ENCODE results near the gene ENDOG. TPM values are rescaled to one million over a fixed set of nuclear protein-coding genes. Genes with fewer than 3 reads are reported as not detected.

Gene ENDOG
- total RNA-seq: 24.4 and 29.3 TPM in 2 replicates
- long read RNA-seq: 0 reads

GRCh38 chr9:128818099-128818838 lies at the start of gene ENDOG:
Gene ENDOG, plus strand, starts transcription at chr9:128818500. Its CDS starts 185 bp downstream, at chr9:128818685.
- H3K27me3 Mint-ChIP-seq (ENCODE audit: unreplicated experiment): no peaks in the 10 kb centered on the region
- peaks cover 13% of the 10 kb centered on the region for H3K4me1 Mint-ChIP-seq (ENCODE audit: unreplicated experiment)
- DNase-seq (ENCODE audit: extremely low spot score, unreplicated experiment): peak; percentile 100
- H3K27ac Mint-ChIP-seq (ENCODE audit: unreplicated experiment): peak within 1 kb of the TSS; percentile 90
- peak; percentile 77 for TF ChIP-seq CTCF (IDR thresholded peaks at IDR 0.05)
- no peaks in the 10 kb centered on the region for H3K9me3 Mint-ChIP-seq (ENCODE audit: unreplicated experiment)
- peaks cover 6% of the 10 kb centered on the region for H3K36me3 Mint-ChIP-seq (ENCODE audit: unreplicated experiment)
- peak within 1 kb of the TSS; percentile 74 for H3K4me3 Mint-ChIP-seq (ENCODE audit: unreplicated experiment)

- no peak overlapping the region for H3K27ac Mint-ChIP-seq (ENCODE audit: unreplicated experiment)
- H3K27me3 Mint-ChIP-seq (ENCODE audit: unreplicated experiment): no peaks in the 10 kb centered on the region
- no peak overlapping the region for H3K4me3 Mint-ChIP-seq (ENCODE audit: unreplicated experiment)
- peaks cover 8% of the 10 kb centered on the region for H3K36me3 Mint-ChIP-seq (ENCODE audit: unreplicated experiment)
- no peak for TF ChIP-seq CTCF (IDR thresholded peaks at IDR 0.05)
- DNase-seq (ENCODE audit: extremely low spot score, unreplicated experiment): no peak
- no peaks in the 10 kb centered on the region for H3K9me3 Mint-ChIP-seq (ENCODE audit: unreplicated experiment)
- H3K4me1 Mint-ChIP-seq (ENCODE audit: unreplicated experiment): peaks cover 25% of the 10 kb centered on the region
Observed at GRCh38 chr9:128768606-128769005, 49.7 kb upstream of the ENDOG start.

GRCh38 chr9:128770286-128771030 lies 47.8 kb upstream of the ENDOG start:
- Mint-ChIP-seq H3K9me3 (ENCODE audit: unreplicated experiment) (no peaks in the 10 kb centered on the region), H3K27ac (ENCODE audit: unreplicated experiment) (peak overlapping the region; percentile 94), H3K36me3 (ENCODE audit: unreplicated experiment) (peaks cover 6% of the 10 kb centered on the region), H3K4me1 (ENCODE audit: unreplicated experiment) (peaks cover 25% of the 10 kb centered on the region), H3K27me3 (ENCODE audit: unreplicated experiment) (no peaks in the 10 kb centered on the region), H3K4me3 (ENCODE audit: unreplicated experiment) (peak overlapping the region; percentile 96)
- no peak for DNase-seq (ENCODE audit: extremely low spot score, unreplicated experiment)
- TF ChIP-seq CTCF (IDR thresholded peaks at IDR 0.05): no peak

GRCh38 chr9:128771094-128771721 lies 47.1 kb upstream of the ENDOG start:
- no peak for DNase-seq (ENCODE audit: extremely low spot score, unreplicated experiment)
- no peaks in the 10 kb centered on the region for H3K9me3 Mint-ChIP-seq (ENCODE audit: unreplicated experiment)
- H3K27me3 Mint-ChIP-seq (ENCODE audit: unreplicated experiment): no peaks in the 10 kb centered on the region
- peaks cover 25% of the 10 kb centered on the region for H3K4me1 Mint-ChIP-seq (ENCODE audit: unreplicated experiment)
- H3K36me3 Mint-ChIP-seq (ENCODE audit: unreplicated experiment): peaks cover 6% of the 10 kb centered on the region
- TF ChIP-seq CTCF (IDR thresholded peaks at IDR 0.05): no peak
- peak overlapping the region; percentile 96 for H3K4me3 Mint-ChIP-seq (ENCODE audit: unreplicated experiment)
- H3K27ac Mint-ChIP-seq (ENCODE audit: unreplicated experiment): peak overlapping the region; percentile 94
